ENCODE results near the gene MYCBP2.

GRCh38 chr13:77207943-77208342 is 119.0 kb downstream of the MYCBP2 start:
- TF ChIP-seq, protein P1, sequence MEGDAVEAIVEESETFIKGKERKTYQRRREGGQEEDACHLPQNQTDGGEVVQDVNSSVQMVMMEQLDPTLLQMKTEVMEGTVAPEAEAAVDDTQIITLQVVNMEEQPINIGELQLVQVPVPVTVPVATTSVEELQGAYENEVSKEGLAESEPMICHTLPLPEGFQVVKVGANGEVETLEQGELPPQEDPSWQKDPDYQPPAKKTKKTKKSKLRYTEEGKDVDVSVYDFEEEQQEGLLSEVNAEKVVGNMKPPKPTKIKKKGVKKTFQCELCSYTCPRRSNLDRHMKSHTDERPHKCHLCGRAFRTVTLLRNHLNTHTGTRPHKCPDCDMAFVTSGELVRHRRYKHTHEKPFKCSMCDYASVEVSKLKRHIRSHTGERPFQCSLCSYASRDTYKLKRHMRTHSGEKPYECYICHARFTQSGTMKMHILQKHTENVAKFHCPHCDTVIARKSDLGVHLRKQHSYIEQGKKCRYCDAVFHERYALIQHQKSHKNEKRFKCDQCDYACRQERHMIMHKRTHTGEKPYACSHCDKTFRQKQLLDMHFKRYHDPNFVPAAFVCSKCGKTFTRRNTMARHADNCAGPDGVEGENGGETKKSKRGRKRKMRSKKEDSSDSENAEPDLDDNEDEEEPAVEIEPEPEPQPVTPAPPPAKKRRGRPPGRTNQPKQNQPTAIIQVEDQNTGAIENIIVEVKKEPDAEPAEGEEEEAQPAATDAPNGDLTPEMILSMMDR (IDR thresholded peaks at IDR 0.05) = no peak
- TF ChIP-seq EP300 (IDR thresholded peaks at IDR 0.05) = no peak

Measured in tibial nerve (tissue), 4 donors.